Activated T-helper 17 cell treated with anti-CD3 and anti-CD28 coated beads, Interleukin-2, amount 50 U/mL, for 72 hours (primary cell): ENCODE measurements around the gene ZNF581. TPM values are rescaled to one million over a fixed set of nuclear protein-coding genes. Genes with fewer than 3 reads are reported as not detected.

Source experiments
- ATAC-seq: fragments of 150-1000 bp; cut with Tn5 transposase; replicated peaks from 2 replicates; pipeline ENCODE4 v1.10.0; 2021; ENCODE audit warnings: mild to moderate bottlenecking, moderate library complexity
- H3K27ac Mint-ChIP-seq: one replicate; pipeline ENCODE4 v1.8.0; 2022; ENCODE audit warnings: mixed read lengths
- H3K27me3 Mint-ChIP-seq: one replicate; pipeline ENCODE4 v1.8.0; 2022; ENCODE audit warnings: mixed read lengths
- H3K36me3 Mint-ChIP-seq: one replicate; pipeline ENCODE4 v1.8.0; 2022; ENCODE audit warnings: low read depth, mild to moderate bottlenecking, mixed read lengths
- H3K4me1 Mint-ChIP-seq: one replicate; pipeline ENCODE4 v1.8.0; 2022; ENCODE audit warnings: mixed read lengths
- H3K4me3 Mint-ChIP-seq: one replicate; pipeline ENCODE4 v1.8.0; 2022; ENCODE audit warnings: mild to moderate bottlenecking, mixed read lengths
- H3K9me3 Mint-ChIP-seq: one replicate; pipeline ENCODE4 v1.8.0; 2022; ENCODE audit warnings: mixed read lengths
- total RNA-seq, 2 donors: library from RNA; stranded (reverse); gene quantifications; one replicate each; pipeline ENCODE4 v1.2.3, GENCODE V29; 2022

The ZNF581 gene
- total RNA-seq, 2 donors from 2014 or later, result 26.4 to 35.6 TPM

- H3K4me1 Mint-ChIP-seq, result peaks cover 47% of the 10 kb centered on the region
- peak overlapping the region; percentile 96 for H3K4me3 Mint-ChIP-seq
- peaks cover 34% of the 10 kb centered on the region for H3K36me3 Mint-ChIP-seq
- H3K9me3 Mint-ChIP-seq, result no peaks in the 10 kb centered on the region
- H3K27me3 Mint-ChIP-seq, result no peaks in the 10 kb centered on the region
- no peak overlapping the region for H3K27ac Mint-ChIP-seq
- no peak for ATAC-seq
Measured at GRCh38 chr19:55633861-55634260, 9.6 kb upstream of the ZNF581 start.

GRCh38 chr19:55635334-55635717 is 8.1 kb upstream of the ZNF581 start:
- H3K9me3 Mint-ChIP-seq, result peaks cover 3% of the 10 kb centered on the region
- H3K4me3 Mint-ChIP-seq, result peak overlapping the region; percentile 96
- ATAC-seq, result peak; percentile 41
- peaks cover 50% of the 10 kb centered on the region for H3K4me1 Mint-ChIP-seq
- H3K27me3 Mint-ChIP-seq, result no peaks in the 10 kb centered on the region
- peaks cover 40% of the 10 kb centered on the region for H3K36me3 Mint-ChIP-seq
- peak overlapping the region; percentile 100 for H3K27ac Mint-ChIP-seq

GRCh38 chr19:55635856-55636440 is 7.5 kb upstream of the ZNF581 start:
- H3K9me3 Mint-ChIP-seq, result peaks cover 3% of the 10 kb centered on the region
- H3K4me3 Mint-ChIP-seq, result peak overlapping the region; percentile 96
- H3K36me3 Mint-ChIP-seq, result peaks cover 43% of the 10 kb centered on the region
- peak overlapping the region; percentile 100 for H3K27ac Mint-ChIP-seq
- H3K27me3 Mint-ChIP-seq, result no peaks in the 10 kb centered on the region
- no peak for ATAC-seq
- H3K4me1 Mint-ChIP-seq, result peaks cover 50% of the 10 kb centered on the region

- Mint-ChIP-seq H3K4me1 (peaks cover 54% of the 10 kb centered on the region), H3K36me3 (peaks cover 49% of the 10 kb centered on the region), H3K4me3 (peak overlapping the region; percentile 96), H3K27me3 (no peaks in the 10 kb centered on the region), H3K27ac (peak overlapping the region; percentile 100), H3K9me3 (peaks cover 3% of the 10 kb centered on the region)
- ATAC-seq, result no peak
Measured at GRCh38 chr19:55636723-55637122, 6.7 kb upstream of the ZNF581 start.

GRCh38 chr19:55637534-55637933 is 5.9 kb upstream of the ZNF581 start:
- ATAC-seq, result no peak
- H3K36me3 Mint-ChIP-seq, result peaks cover 55% of the 10 kb centered on the region
- peaks cover 3% of the 10 kb centered on the region for H3K9me3 Mint-ChIP-seq
- H3K27me3 Mint-ChIP-seq, result no peaks in the 10 kb centered on the region
- H3K27ac Mint-ChIP-seq, result peak overlapping the region; percentile 57
- peaks cover 52% of the 10 kb centered on the region for H3K4me1 Mint-ChIP-seq
- H3K4me3 Mint-ChIP-seq, result peak overlapping the region; percentile 96

- no peak for ATAC-seq
- peak overlapping the region; percentile 96 for H3K4me3 Mint-ChIP-seq
- H3K36me3 Mint-ChIP-seq, result peaks cover 67% of the 10 kb centered on the region
- H3K27me3 Mint-ChIP-seq, result no peaks in the 10 kb centered on the region
- H3K27ac Mint-ChIP-seq, result no peak overlapping the region
- peaks cover 54% of the 10 kb centered on the region for H3K4me1 Mint-ChIP-seq
- H3K9me3 Mint-ChIP-seq, result peaks cover 3% of the 10 kb centered on the region
Measured at GRCh38 chr19:55638864-55639359, 4.5 kb upstream of the ZNF581 start.

GRCh38 chr19:55640043-55640576 is 3.3 kb upstream of the ZNF581 start:
- Mint-ChIP-seq H3K27me3 (no peaks in the 10 kb centered on the region), H3K9me3 (peaks cover 3% of the 10 kb centered on the region), H3K36me3 (peaks cover 73% of the 10 kb centered on the region), H3K4me1 (peaks cover 48% of the 10 kb centered on the region), H3K27ac (peak overlapping the region; percentile 75), H3K4me3 (peak overlapping the region; percentile 96)
- ATAC-seq, result peak; percentile 7

- Mint-ChIP-seq H3K27me3 (no peaks in the 10 kb centered on the region), H3K4me3 (peak within 1 kb of the TSS; percentile 96), H3K4me1 (peaks cover 42% of the 10 kb centered on the region), H3K9me3 (peaks cover 3% of the 10 kb centered on the region), H3K27ac (peak within 1 kb of the TSS; percentile 89), H3K36me3 (peaks cover 73% of the 10 kb centered on the region)
- ATAC-seq, result peak; percentile 13
Measured at GRCh38 chr19:55640577-55641425, 2.6 kb upstream of the ZNF581 start, which contains the start of gene ZNF580. ZNF580 (plus strand) TSS chr19:55641002; CDS start chr19:55642509, 1,507 bp downstream.

GRCh38 chr19:55641426-55642152 is 1.9 kb upstream of the ZNF581 start:
- H3K4me1 Mint-ChIP-seq, result peaks cover 34% of the 10 kb centered on the region

GRCh38 chr19:55642153-55643002 is 1.1 kb upstream of the ZNF581 start:
- no peaks in the 10 kb centered on the region for H3K27me3 Mint-ChIP-seq
- H3K9me3 Mint-ChIP-seq, result peaks cover 3% of the 10 kb centered on the region
- ATAC-seq, result peak; percentile 15
- peaks cover 79% of the 10 kb centered on the region for H3K36me3 Mint-ChIP-seq
- H3K4me3 Mint-ChIP-seq, result peak overlapping the region; percentile 96
- peak overlapping the region; percentile 98 for H3K27ac Mint-ChIP-seq
- peaks cover 26% of the 10 kb centered on the region for H3K4me1 Mint-ChIP-seq

More at GRCh38 chr19:55641426-55642152, 1.9 kb upstream of the ZNF581 start:
- peaks cover 73% of the 10 kb centered on the region for H3K36me3 Mint-ChIP-seq
- H3K27me3 Mint-ChIP-seq, result no peaks in the 10 kb centered on the region
- H3K4me3 Mint-ChIP-seq, result peak overlapping the region; percentile 96
- H3K27ac Mint-ChIP-seq, result peak overlapping the region; percentile 89
- ATAC-seq, result no peak
- peaks cover 3% of the 10 kb centered on the region for H3K9me3 Mint-ChIP-seq

- no peaks in the 10 kb centered on the region for H3K27me3 Mint-ChIP-seq
- H3K36me3 Mint-ChIP-seq, result peaks cover 70% of the 10 kb centered on the region
- H3K9me3 Mint-ChIP-seq, result peaks cover 3% of the 10 kb centered on the region
- peak overlapping the region; percentile 98 for H3K27ac Mint-ChIP-seq
- peak overlapping the region; percentile 96 for H3K4me3 Mint-ChIP-seq
- ATAC-seq, result no peak
- H3K4me1 Mint-ChIP-seq, result peaks cover 17% of the 10 kb centered on the region
Measured at GRCh38 chr19:55643887-55644176, 383 bp downstream of the ZNF581 start.

- Mint-ChIP-seq H3K36me3 (peaks cover 66% of the 10 kb centered on the region), H3K4me1 (peaks cover 13% of the 10 kb centered on the region)
Measured at GRCh38 chr19:55644191-55644833, 863 bp downstream of the ZNF581 start.

GRCh38 chr19:55644842-55645511 is 1.5 kb downstream of the ZNF581 start:
- H3K36me3 Mint-ChIP-seq, result peaks cover 73% of the 10 kb centered on the region
- ATAC-seq, result no peak
- peaks cover 19% of the 10 kb centered on the region for H3K4me1 Mint-ChIP-seq
- peak overlapping the region; percentile 98 for H3K27ac Mint-ChIP-seq
- no peaks in the 10 kb centered on the region for H3K9me3 Mint-ChIP-seq
- H3K27me3 Mint-ChIP-seq, result no peaks in the 10 kb centered on the region
- peak overlapping the region; percentile 96 for H3K4me3 Mint-ChIP-seq

More at GRCh38 chr19:55644191-55644833, 863 bp downstream of the ZNF581 start:
- no peak for ATAC-seq
- no peaks in the 10 kb centered on the region for H3K9me3 Mint-ChIP-seq
- no peaks in the 10 kb centered on the region for H3K27me3 Mint-ChIP-seq
- peak overlapping the region; percentile 98 for H3K27ac Mint-ChIP-seq
- peak overlapping the region; percentile 96 for H3K4me3 Mint-ChIP-seq
